Esophagus muscularis mucosa (tissue), 4 donors: ENCODE data around the gene CAPN7.

Experiments
- CTCF ChIP-seq, 3 experiments: fragments of 200-600 bp in 2 of 3; fragments of 450-650 bp in 1 of 3; sonication (generic) in 2 of 3; IDR thresholded peaks; one replicate each; pipeline ENCODE4 v1.5.1; 2017 to 2019; ENCODE audit warnings: antibody characterized with exemption in 3 of 3, mild to moderate bottlenecking in 2 of 3, moderate library complexity in 1 of 3
- EP300 ChIP-seq: sonication (generic); formaldehyde crosslinking; IDR thresholded peaks from one replicate; pipeline ENCODE4 v1.6.1; 2017; ENCODE audit warnings: antibody characterized with exemption
- POLR2A ChIP-seq: fragments of 450-650 bp; IDR thresholded peaks from one replicate; pipeline ENCODE4 v1.6.1; 2017; ENCODE audit warnings: antibody characterized with exemption, moderate library complexity, mild to moderate bottlenecking, low read depth
- POLR2AphosphoS5 ChIP-seq, 2 donors: sonication (generic); formaldehyde crosslinking; IDR thresholded peaks; one replicate each; pipeline ENCODE4 v1.6.1; 2017; ENCODE audit warnings: antibody characterized with exemption in 2 of 2

- TF ChIP-seq CTCF (IDR thresholded peaks at IDR 0.05) (no peak), POLR2A (no peak), POLR2AphosphoS5 (IDR thresholded peaks at IDR 0.05) (no peak), EP300 (no peak)
These were observed 73.2 kb downstream of the CAPN7 start for GRCh38 chr3:15279205-15279604.
